ENCODE results near the gene CBLB.

The CBLB gene

GRCh38 chr3:105714453-105714852 is 154.4 kb downstream of the CBLB start:
- DNase-seq (ENCODE audit: low read depth) = no peak
- TF ChIP-seq CTCF (IDR thresholded peaks at IDR 0.05; ENCODE audit: control insufficient read depth, extremely low read depth, insufficient read depth) = no peak
- H3K4me3 ChIP-seq (ENCODE audit: low read depth, low read length) = no peak overlapping the region

- no peak for DNase-seq (ENCODE audit: low read depth)
- no peak for TF ChIP-seq CTCF (IDR thresholded peaks at IDR 0.05; ENCODE audit: control insufficient read depth, extremely low read depth, insufficient read depth)
- no peak overlapping the region for H3K4me3 ChIP-seq (ENCODE audit: low read depth, low read length)
These were observed 159.8 kb downstream of the CBLB start for GRCh38 chr3:105708980-105709379.

- DNase-seq (ENCODE audit: low read depth) = no peak
- TF ChIP-seq CTCF (IDR thresholded peaks at IDR 0.05; ENCODE audit: control insufficient read depth, extremely low read depth, insufficient read depth) = no peak
- no peak overlapping the region for H3K4me3 ChIP-seq (ENCODE audit: low read depth, low read length)
These were observed 161.8 kb downstream of the CBLB start for GRCh38 chr3:105707009-105707408.

GRCh38 chr3:105704726-105705410 is 163.9 kb downstream of the CBLB start:
- no peak for TF ChIP-seq CTCF (IDR thresholded peaks at IDR 0.05; ENCODE audit: control insufficient read depth, extremely low read depth, insufficient read depth)
- no peak for DNase-seq (ENCODE audit: low read depth)
- H3K4me3 ChIP-seq (ENCODE audit: low read depth, low read length) = no peak overlapping the region

- TF ChIP-seq CTCF (IDR thresholded peaks at IDR 0.05; ENCODE audit: control insufficient read depth, extremely low read depth, insufficient read depth) = no peak
- H3K4me3 ChIP-seq (ENCODE audit: low read depth, low read length) = no peak overlapping the region
- DNase-seq (ENCODE audit: low read depth) = no peak
These were observed 168.2 kb downstream of the CBLB start for GRCh38 chr3:105700575-105700974.

GRCh38 chr3:105691633-105692032 is 177.2 kb downstream of the CBLB start:
- H3K4me3 ChIP-seq (ENCODE audit: low read depth, low read length) = no peak overlapping the region
- DNase-seq (ENCODE audit: low read depth) = no peak
- no peak for TF ChIP-seq CTCF (IDR thresholded peaks at IDR 0.05; ENCODE audit: control insufficient read depth, extremely low read depth, insufficient read depth)

- no peak overlapping the region for H3K4me3 ChIP-seq (ENCODE audit: low read depth, low read length)
- no peak for TF ChIP-seq CTCF (IDR thresholded peaks at IDR 0.05; ENCODE audit: control insufficient read depth, extremely low read depth, insufficient read depth)
- DNase-seq (ENCODE audit: low read depth) = no peak
These were observed 177.8 kb downstream of the CBLB start for GRCh38 chr3:105691053-105691452.

All from LNCaP clone FGC (cell line).